Measurements from ENCODE around the gene ZNF598. TPM values are rescaled to one million over a fixed set of nuclear protein-coding genes. Genes with fewer than 3 reads are reported as not detected.
A peak's percentile ranks its signal among the peaks of the same experiment; 100 is the strongest.

ZNF598 gene
- total RNA-seq, 3 donors from 2014 or later (not counting 1 experiment from before 2014, with no cell fraction given) = 56.1 to 71.6 (median 58.2) TPM

DNA sequence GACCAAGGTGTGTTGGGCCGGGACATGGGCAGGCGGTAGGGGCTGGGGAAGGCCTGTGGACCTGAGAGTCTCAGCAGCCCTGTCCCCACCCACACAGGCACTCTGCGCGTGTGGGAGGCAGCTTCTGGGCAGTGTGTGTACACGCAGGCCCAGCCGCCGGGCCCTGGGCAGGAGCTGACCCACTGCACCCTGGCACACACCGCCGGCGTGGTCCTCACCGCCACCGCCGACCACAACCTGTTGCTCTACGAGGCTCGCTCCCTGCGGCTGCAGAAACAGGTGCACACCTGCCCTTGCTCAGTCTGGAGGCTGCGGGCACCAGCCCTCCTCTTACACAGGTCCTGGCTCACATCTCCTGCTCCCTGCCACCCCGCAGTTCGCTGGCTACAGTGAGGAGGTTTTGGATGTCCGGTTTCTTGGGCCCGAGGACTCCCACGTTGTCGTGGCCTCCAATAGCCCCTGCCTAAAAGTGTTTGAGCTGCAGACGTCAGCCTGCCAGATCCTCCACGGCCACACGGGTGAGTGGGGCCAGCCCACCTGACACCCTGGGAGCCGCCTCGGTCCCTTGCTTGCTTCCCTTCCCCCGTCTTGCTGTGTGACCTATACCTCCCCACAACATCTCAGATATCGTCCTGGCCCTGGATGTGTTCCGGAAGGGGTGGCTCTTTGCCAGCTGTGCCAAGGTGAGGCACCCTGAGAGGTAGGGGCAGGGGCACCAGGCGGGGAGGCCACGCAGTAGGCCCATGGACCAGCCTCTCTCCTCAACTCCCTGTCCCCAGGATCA lies 34.0 kb downstream of the ZNF598 start:
- TF ChIP-seq, protein P1, sequence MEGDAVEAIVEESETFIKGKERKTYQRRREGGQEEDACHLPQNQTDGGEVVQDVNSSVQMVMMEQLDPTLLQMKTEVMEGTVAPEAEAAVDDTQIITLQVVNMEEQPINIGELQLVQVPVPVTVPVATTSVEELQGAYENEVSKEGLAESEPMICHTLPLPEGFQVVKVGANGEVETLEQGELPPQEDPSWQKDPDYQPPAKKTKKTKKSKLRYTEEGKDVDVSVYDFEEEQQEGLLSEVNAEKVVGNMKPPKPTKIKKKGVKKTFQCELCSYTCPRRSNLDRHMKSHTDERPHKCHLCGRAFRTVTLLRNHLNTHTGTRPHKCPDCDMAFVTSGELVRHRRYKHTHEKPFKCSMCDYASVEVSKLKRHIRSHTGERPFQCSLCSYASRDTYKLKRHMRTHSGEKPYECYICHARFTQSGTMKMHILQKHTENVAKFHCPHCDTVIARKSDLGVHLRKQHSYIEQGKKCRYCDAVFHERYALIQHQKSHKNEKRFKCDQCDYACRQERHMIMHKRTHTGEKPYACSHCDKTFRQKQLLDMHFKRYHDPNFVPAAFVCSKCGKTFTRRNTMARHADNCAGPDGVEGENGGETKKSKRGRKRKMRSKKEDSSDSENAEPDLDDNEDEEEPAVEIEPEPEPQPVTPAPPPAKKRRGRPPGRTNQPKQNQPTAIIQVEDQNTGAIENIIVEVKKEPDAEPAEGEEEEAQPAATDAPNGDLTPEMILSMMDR (IDR thresholded peaks at IDR 0.05) = no peak
- Histone ChIP-seq H3K4me1 (ENCODE audit: control insufficient read depth, insufficient read depth, low read length) (peaks cover 30% of the 10 kb centered on the region), H3K4me3 (ENCODE audit: low read length) (no peak overlapping the region), H3K27ac (ENCODE audit: low read length) (no peak overlapping the region), H3K36me3 (ENCODE audit: control insufficient read depth, insufficient read depth, low read length) (peaks cover 42% of the 10 kb centered on the region), H3K27me3 (ENCODE audit: control insufficient read depth, insufficient read depth, low read length) (peaks cover 9% of the 10 kb centered on the region), H3K9me3 (ENCODE audit: control insufficient read depth, insufficient read depth, low read length) (no peaks in the 10 kb centered on the region)
- H3K36me3 Mint-ChIP-seq = no peaks in the 10 kb centered on the region
- intact Hi-C loops (cut with micrococcal nuclease) = no loop called here
- no peak for ATAC-seq
- peaks cover 18 to 23% of the 10 kb centered on the region in 2 donors for H3K4me1 Mint-ChIP-seq
- 97% methylated on average over 33 of the region's 33 CpGs for WGBS (ENCODE audit: insufficient coverage)
- H3K9me3 Mint-ChIP-seq = no peaks in the 10 kb centered on the region
- H3K4me3 Mint-ChIP-seq = no peak overlapping the region
- no peak for DNase-seq
- no peak overlapping the region for H3K27ac Mint-ChIP-seq
- no peaks in the 10 kb centered on the region for H3K27me3 Mint-ChIP-seq (ENCODE audit: low read depth in 2 of 2)

DNA sequence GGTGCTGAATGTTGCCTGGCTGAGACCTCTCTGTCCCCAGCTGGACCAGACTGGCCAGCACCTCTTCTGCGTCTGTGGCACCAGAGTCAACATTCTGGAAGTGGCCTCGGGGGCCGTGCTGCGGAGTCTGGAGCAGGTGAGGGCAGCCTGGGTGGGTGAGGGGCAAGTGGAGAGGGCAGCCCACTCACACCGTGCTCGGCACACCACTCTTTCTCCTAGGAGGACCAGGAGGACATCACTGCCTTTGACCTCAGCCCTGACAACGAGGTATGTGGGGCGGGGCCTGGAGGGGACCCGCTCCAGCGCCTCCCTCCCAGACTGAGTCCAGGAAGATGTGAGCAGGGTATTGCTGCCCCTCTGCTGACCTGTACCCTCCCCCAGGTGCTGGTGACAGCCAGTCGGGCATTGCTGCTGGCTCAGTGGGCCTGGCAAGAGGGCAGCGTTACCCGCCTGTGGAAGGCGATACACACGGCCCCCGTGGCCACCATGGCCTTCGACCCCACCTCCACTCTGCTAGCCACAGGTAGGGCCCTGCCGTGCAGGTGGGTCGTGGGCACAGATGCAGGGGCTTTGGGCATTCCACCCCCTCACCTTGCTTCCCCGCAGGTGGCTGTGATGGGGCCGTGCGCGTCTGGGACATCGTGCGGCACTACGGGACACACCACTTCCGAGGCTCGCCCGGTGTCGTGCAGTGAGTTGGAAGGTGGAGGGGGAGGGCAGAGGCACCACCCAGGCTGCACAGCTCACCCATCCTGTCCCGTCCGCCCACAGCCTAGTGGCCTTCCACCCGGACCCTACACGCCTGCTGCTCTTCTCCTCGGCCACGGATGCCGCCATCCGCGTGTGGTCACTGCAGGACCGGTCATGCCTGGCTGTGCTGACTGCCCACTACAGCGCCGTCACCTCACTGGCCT lies 35.2 kb downstream of the ZNF598 start:
- peaks cover 42% of the 10 kb centered on the region for H3K36me3 ChIP-seq (ENCODE audit: control insufficient read depth, insufficient read depth, low read length)
- H3K27me3 ChIP-seq (ENCODE audit: control insufficient read depth, insufficient read depth, low read length) = peaks cover under 1% of the 10 kb centered on the region
- peaks cover 27% of the 10 kb centered on the region for H3K4me1 ChIP-seq (ENCODE audit: control insufficient read depth, insufficient read depth, low read length)
- H3K27ac ChIP-seq (ENCODE audit: low read length) = no peak overlapping the region
- ATAC-seq (no peak), DNase-seq (no peak)
- no peaks in the 10 kb centered on the region for H3K27me3 Mint-ChIP-seq (ENCODE audit: low read depth in 2 of 2)
- peak overlapping the region; percentile 28 for H3K4me3 Mint-ChIP-seq
- WGBS (ENCODE audit: insufficient coverage) = 98% methylated on average over 42 of the region's 42 CpGs
- H3K4me1 Mint-ChIP-seq = peaks cover 18 to 23% of the 10 kb centered on the region in 2 donors
- H3K36me3 Mint-ChIP-seq = no peaks in the 10 kb centered on the region
- TF ChIP-seq, protein P1 (IDR thresholded peaks at IDR 0.05) = no peak
- no peaks in the 10 kb centered on the region for H3K9me3 ChIP-seq (ENCODE audit: control insufficient read depth, insufficient read depth, low read length)
- no peak overlapping the region for H3K4me3 ChIP-seq (ENCODE audit: low read length)
- intact Hi-C loops (cut with micrococcal nuclease) = no loop called here
- no peaks in the 10 kb centered on the region for H3K9me3 Mint-ChIP-seq
- H3K27ac Mint-ChIP-seq = no peak overlapping the region

DNA sequence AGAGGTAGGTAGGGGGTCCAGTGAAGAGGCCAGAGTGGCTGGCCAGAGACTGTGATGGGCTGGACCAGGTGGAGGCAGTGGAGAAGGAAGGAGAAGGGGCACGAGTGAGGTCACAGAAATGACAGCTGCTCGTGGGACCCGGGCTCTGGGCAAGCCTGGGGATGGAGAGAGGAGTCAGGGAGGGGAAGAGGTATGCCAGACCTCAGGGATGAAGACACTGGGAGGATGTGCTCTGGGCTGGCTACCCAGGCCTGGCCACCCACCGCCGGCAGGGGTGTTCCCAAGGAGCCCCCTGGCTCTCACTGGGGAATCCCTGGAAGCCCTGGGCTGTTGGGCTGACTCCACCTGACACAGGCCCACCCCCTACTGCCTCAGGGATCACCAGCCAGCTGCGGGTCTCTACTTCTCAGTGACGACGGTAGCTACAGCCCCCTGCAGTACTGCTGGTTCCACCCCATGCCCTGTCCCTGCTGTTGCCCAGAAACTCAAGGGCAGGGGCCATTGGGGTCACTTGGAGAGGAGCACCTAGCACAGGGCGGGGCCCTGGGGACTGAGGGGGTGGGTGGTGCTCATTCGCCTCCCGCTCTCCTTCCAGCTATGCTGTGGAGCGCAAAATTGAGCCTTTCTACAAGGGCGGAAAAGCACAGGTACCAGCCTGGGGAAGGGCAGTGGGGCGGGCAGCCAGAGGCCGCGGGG lies 36.0 kb downstream of the ZNF598 start:
- DNase-seq = no peak

More for the DNA sequence above, 36.0 kb downstream of the ZNF598 start:
- no peaks in the 10 kb centered on the region for H3K27me3 Mint-ChIP-seq (ENCODE audit: low read depth in 2 of 2)
- intact Hi-C loops (cut with micrococcal nuclease) = no loop called here
- no peaks in the 10 kb centered on the region for H3K36me3 Mint-ChIP-seq
- TF ChIP-seq, protein P1 (IDR thresholded peaks at IDR 0.05) = no peak
- H3K4me3 Mint-ChIP-seq = no peak overlapping the region
- H3K4me1 Mint-ChIP-seq = peaks cover 18 to 23% of the 10 kb centered on the region in 2 donors
- peaks cover 40% of the 10 kb centered on the region for H3K36me3 ChIP-seq (ENCODE audit: control insufficient read depth, insufficient read depth, low read length)
- no peak overlapping the region for H3K27ac Mint-ChIP-seq
- H3K4me3 ChIP-seq (ENCODE audit: low read length) = no peak overlapping the region
- H3K4me1 ChIP-seq (ENCODE audit: control insufficient read depth, insufficient read depth, low read length) = peaks cover 27% of the 10 kb centered on the region
- WGBS (ENCODE audit: insufficient coverage) = 95% methylated on average over 16 of the region's 16 CpGs
- H3K27ac ChIP-seq (ENCODE audit: low read length) = no peak overlapping the region
- ATAC-seq = no peak
- H3K27me3 ChIP-seq (ENCODE audit: control insufficient read depth, insufficient read depth, low read length) = no peaks in the 10 kb centered on the region
- H3K9me3 ChIP-seq (ENCODE audit: control insufficient read depth, insufficient read depth, low read length) = no peaks in the 10 kb centered on the region
- no peaks in the 10 kb centered on the region for H3K9me3 Mint-ChIP-seq

Measured in natural killer cell (primary cell).